ENCODE measurements around the gene ALG2. TPM values are rescaled to one million over a fixed set of nuclear protein-coding genes. Genes with fewer than 3 reads are reported as not detected.

ALG2 gene
- total RNA-seq, 2 donors from 2014 or later = 28.5 to 34.2 TPM

DNA sequence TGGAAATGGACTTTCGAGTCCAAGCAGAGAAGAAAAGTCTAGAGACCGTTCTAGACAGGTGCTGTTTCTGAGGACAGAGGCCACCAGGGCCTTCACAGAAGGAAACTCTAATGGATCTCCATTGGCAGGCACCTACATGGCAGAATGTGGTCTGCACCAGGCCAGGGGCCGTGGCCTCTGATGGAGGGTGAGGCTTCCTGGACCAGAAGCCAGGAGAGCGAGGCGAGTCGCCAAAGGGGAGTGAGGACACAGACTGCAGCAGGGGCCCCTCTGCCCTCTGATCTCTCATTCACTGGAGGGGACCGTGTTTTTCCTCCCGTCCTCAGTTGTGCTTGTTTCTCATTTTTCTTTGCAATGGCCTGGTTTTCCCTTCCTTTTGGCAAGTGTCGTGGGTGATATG lies 41.1 kb downstream of the ALG2 start:
- intact Hi-C loops (cut with DNase I, micrococcal nuclease) = loop anchor here in 1 of 2 donors (10.0 kb wide), 1 partner anchor 1034 kb away; no protein-coding TSS in a partner anchor
- ATAC-seq (no peak), DNase-seq (no peak)

DNA sequence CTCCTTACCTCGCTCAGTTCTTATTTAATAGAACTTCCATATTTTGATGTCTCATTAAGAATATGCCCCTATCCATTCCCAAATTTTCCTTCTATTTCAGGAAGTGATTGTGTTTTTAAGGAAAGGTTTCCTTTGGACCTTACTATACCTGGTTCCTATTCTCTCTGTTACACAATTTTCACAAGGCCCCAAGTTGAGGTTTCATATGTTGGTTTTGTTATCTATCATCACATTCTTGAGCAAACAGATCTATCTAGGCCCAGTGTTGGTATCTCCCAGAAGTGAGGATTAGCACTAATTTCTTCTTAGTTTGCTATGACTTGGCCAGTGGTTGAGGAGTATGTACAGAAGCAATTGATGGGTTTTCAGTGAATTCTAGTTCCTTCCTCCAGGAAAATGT lies 41.5 kb downstream of the ALG2 start:
- intact Hi-C loops (cut with DNase I, micrococcal nuclease) = loop anchor here in 1 of 2 donors (10.0 kb wide), 1 partner anchor 1035 kb away; no protein-coding TSS in a partner anchor
- no peak for ATAC-seq
- no peak for DNase-seq

DNA sequence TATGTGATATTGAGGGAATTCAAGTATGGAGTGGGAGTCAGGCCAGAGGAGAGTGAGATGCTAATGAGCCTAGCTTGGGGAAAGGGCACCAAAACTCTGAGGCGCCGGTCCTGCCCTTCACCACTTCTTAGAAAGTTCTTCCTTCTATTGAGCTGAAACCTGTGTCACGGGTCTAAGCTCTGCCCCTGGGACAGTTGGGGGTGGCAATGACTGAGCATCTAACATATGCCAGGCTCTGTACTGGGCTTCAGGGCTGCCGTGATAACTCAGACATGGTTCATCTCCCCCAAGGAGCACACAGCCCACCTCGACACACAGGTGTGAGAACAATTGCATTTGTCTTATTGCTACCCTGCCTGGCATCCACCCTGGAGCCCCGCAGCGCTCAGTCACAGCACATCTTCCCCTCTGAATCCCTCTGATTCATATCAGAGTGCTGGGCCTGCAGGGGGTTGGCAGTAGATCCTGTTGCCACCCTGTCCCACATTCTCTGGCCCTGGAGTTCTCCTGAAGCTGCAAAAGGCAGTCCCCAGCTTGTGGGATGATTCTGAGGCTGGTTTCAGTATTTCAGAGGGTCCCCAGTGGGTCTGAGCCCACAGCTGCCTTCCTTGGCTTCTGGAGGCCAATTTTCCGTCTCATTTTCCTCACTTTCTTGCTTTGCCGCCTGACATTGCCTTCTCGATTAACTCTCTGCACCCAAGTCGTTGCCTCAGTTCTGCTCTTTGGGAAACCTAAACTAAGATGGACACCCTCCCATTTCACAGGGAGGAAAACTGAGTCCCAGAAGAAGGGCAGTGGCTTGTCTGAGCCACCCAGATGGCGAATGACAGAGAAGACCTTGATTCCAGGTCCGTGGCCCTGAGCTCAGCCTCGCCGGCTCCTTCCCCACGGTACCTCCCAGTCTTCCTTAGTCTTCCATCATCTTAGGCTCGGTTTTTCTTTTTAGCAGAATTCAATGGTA lies 42.5 kb downstream of the ALG2 start:
- intact Hi-C loops (cut with DNase I, micrococcal nuclease) = no loop called here
- DNase-seq (no peak), ATAC-seq (no peak)

DNA sequence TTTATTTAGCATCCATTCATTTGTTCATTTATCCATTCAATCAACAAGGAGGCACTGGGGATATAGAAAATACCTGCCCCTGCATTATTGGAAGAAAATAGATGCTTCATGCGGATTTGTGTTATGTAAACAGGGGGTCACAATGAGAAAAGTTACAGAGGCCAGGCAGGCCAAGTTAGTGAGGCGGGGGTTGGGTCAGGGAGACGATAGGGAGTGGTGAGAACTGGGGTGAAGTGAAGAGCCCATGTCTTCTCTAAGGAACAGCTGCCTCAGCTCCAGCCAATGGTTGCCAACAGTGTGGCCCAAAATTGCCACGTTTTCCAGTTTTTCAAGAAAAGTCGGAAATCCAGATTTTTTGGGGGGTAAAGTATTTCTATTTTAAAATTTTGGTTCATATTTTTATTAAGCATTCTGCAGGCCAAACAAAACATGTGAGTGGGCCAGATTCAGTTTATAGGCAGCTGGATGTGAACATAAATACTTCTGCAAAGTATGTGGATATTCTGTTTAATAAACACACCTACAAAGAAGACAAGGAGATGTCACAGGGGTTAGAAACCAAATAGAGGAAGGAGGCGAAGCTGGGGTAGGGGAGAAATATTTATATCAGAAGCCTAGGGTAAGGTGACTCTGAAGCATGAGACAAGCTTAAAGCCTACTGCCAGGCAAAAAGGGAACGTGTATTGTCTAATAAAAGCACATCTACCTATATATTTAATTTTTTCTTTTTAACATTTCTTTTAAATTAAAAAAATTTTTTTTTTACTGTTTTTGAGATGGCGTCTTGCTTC lies 44.0 kb downstream of the ALG2 start:
- ATAC-seq = no peak
- DNase-seq = no peak
- intact Hi-C loops (cut with DNase I, micrococcal nuclease) = no loop called here

DNA sequence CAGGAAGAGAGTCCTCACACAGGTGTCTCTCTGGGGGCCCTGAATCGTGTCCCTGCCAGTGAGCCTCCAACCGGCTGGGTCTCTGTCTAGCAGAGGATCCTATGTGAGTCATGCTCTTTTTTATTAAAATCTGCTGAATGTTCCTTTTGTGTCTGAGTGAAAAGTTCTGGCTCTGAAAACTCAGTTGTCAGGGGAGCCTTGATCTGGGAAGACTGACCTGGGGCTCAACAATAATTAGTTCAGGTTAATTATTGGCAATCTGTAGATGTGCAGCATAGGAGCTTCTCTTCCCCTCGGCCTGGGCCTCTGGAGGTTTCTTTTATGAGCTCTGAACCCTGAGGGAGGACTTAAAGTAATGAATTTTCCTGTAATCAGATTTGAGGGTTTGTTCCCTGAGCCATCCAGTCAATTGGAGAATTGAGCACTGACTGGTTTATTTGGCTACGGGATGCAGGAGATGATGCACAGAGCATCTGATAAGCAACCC lies 45.2 kb downstream of the ALG2 start:
- no peak for DNase-seq
- intact Hi-C loops (cut with DNase I, micrococcal nuclease) = no loop called here
- no peak for ATAC-seq

DNA sequence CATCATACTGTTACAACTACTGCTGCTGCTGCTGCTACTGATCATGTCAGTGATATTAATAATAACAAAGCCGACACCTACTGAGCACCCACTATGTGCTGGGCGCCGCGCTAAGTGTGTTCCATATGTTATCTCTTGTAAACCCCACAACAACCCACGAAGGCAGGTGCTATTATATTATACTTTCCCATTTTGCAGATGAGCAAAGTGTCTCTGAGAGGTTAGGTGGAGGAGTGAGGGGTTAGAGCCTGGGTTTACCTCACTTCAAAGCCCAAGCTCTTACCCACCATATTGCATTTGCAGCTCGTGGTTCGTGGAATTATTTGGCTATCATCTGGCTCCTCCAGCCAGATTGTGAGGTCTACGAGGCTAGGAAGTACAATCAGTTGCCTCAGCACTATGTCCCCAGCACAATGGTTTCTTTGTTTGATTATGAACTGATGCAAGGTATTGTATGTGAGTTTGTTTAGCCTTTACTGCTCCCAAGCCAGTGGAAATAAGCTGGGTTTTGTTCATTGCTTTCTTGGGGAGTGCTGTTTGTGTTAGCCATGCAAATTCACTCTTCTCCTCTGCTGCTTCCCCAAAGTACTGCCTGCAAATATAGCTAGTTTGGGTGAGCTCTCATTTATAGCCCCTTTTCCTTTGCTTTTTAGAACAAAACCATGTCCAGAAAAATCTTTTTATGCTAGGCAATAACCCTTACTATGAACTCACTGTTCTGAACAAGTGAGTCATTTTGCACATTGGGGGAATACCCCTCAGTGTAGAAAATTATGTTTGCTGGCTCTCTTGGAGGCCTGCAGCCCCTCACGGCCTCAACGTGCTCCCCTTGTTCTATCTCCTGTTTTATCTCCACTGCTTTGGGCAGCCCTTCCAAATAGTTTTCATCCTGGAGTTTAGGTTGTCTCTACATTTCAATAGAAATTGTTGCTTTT lies 47.9 kb downstream of the ALG2 start:
- ATAC-seq = peak; percentile 92
- DNase-seq = no peak
- intact Hi-C loops (cut with DNase I, micrococcal nuclease) = no loop called here

DNA sequence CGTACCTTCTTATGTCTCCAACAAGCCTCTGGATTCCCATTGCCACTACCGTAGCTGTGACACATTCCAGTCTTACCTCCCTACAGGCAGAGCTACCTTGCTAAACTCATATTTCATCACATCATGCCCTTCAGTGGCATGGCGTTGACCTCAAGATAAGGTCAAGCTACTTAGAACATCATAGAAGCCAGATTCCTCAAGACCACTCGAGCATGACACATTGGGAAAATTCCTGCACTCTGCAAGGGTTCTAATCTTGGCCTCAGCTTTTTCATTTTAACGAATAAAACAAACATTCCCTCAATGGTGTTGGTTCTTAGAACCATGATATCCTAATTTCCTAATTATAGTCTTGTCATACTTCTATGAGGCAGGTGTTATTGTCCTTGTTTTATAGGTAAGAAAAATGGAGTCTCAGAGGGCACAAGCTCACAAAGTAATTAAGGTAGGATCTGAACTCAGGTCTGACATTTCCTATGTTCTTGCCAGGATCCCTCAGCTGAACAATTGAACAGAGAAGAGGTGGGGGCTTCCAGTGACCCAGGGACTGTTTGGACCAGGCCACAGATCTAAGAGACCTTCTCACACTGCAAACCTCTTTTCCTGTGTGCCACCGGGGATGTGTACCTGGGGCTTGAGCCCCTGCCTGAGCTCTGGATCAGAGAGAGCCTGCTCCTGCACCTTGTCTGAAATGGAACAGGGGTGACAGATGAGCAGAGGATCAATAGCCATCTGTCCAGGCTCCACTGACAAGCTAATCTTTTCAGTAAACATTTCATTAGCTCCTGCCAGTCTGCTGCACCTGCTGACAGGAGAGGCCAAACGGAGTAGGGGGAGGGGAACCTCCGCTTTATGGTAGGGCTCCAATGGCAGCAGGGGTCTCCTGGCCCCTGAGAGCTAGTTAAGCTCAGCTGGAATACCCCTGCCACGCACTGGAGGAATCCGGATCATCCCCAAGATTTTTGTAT lies 49.3 kb downstream of the ALG2 start:
- intact Hi-C loops (cut with DNase I, micrococcal nuclease) = no loop called here
- no peak for ATAC-seq
- DNase-seq = no peak

DNA sequence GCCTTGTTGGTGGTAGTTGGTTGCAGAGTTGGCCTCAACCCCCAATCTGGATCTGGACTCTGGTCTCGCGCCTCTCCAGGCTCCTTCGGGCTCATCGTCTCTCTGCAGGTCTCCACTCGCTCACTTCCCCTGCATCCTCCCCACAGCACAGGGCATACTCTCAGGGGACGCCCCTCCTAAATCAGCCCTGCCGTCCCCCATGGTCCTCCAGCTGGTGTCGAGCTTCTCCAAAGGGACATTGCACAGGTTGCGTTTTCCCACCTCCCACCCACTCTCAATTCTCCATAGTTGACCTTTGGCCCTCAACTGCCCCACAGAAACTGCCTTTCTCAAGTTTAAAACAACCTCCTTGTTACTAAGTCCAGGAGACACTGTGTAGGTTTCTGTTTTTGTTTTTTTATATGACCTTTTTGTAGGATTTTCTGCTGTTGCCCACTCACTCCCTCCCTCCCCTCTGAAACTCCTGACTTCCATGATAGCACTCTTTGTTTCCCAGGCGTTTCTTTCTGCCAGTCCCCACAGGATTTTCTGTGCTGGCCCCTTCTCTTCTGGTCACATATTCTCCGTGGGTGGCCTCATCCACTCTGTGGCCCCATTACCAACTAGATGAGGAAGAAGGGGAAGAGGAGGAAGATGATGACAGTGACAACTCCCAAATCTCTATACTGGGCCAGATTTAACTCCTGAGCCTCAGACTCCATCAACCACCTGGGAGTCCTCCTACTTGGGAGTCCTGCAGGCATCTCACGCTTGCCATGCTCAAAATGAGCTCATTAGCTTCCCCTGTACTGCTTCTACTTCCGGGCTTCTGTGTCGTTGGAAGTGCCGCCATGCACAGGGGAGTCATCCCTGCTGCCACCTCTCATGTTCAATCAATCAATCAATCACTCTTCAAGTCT lies 50.3 kb downstream of the ALG2 start:
- intact Hi-C loops (cut with DNase I, micrococcal nuclease) = no loop called here
- ATAC-seq (no peak), DNase-seq (no peak)

DNA sequence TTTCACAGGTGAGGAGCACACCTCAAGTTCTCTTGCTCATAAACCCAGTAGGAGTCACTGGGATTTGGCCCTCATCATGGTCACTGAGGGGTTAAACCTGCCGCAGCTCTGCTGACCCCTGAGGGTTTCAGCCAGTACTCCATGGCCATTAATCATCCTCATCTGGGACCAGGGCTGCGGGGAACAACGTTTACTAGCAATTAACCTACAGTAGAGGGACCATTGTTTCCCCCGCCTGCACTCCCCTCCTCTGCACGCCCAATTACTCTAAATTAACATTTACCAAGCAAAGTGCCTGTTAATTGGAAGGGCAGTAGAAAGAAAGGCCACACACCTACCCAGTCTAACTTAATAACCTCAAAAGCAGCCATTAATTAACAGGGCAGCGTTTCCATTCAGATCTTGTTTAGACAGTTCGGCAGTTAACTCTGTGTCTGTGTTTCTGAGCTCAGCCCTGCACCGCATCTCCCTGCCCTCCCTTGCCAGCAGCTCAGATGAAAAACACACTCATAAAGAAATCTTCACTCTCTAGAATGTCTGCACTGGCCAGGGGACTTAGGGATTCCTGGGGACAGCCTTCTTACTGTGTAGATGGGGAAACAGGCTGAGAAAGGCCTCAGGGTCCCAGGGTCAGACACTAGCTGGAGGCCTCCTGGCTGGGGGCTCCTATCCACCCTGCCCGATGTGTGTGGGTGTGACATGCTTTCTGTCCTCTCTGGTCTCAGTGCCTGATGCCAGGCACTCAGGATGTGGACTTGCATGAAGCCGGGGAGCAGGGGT lies 51.6 kb downstream of the ALG2 start:
- no peak for DNase-seq
- no peak for ATAC-seq
- intact Hi-C loops (cut with DNase I, micrococcal nuclease) = no loop called here

DNA sequence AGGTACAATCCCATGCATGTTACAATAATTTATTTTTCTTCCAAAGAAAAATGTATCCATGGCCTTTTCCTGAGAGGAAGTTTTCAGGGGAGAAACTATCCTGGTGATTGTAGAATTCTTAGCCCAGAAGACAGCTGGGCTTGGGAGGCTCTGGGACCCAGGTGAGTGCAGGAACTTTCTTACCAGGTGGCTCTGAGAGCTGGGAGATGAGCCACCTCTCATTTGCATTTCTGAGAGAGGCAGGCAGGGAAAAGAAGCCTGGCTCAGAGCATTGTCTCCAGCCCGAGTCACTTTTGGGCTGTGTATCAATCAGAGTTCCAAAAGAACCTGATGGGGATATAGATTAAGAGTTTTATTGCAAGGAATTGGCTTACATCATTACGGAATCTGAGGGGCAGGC lies 52.7 kb downstream of the ALG2 start:
- no peak for DNase-seq
- ATAC-seq = no peak
- intact Hi-C loops (cut with DNase I, micrococcal nuclease) = no loop called here

DNA sequence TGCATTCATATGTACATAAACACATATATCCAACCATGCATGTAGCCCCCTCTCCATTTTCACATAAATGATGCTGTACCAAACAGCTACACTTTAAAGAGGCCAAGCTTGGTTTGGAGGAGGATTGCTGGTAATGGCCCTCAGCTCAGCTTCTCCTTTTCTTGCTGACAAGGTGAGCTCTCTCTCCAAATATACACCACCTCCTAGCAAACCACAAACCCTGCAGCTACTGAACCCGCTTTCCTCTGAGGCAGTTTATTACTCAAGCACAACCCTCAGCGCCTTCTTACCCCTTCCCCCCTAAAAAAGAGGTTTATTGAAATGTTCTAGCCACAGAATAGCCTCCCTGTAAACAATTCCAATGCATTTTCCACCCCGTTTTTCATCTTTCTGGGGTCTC lies 54.0 kb downstream of the ALG2 start:
- intact Hi-C loops (cut with DNase I, micrococcal nuclease) = no loop called here
- DNase-seq (no peak), ATAC-seq (no peak)

DNA sequence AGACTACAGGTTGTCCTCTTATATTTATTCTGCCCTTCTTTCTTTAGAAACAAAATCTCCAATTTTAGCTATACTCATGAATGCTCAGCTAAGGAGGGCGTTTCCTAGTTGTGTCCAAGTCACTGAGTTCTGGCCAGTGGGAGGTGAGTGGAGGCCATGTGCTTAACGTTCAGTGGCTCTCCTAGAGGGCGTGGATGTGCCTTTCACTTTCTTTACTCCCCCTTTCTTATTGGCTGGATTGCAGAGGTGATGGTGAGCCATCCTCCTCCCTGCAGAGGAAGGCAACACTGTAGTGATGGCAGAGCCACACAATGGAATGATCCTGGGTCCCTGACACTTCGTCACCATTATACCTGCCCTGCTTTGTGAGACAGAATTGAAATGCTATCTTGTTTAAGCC lies 54.6 kb downstream of the ALG2 start:
- intact Hi-C loops (cut with DNase I, micrococcal nuclease) = no loop called here
- ATAC-seq = no peak
- DNase-seq = no peak
